DOHH2 (cell line): ENCODE data around the gene ELL3.
"Not testable (repeated sequence)": the region's sequence is repeated elsewhere in the genome, so short reads cannot be mapped to it uniquely, and the experiment has no call there.

Experiments used
- CTCF ChIP-seq: fragments of 200-600 bp; sonication (generic); IDR thresholded peaks from one replicate; pipeline ENCODE4 v1.5.1; 2014; ENCODE audit warnings: antibody characterized with exemption, mild to moderate bottlenecking, low read depth, low read length; ENCODE audit not compliant: poor library complexity, severe bottlenecking
- EZH2phosphoT487 ChIP-seq: fragments of 200-600 bp; sonication (generic); IDR thresholded peaks from 2 replicates; pipeline ENCODE4 v1.6.1; 2017; ENCODE audit warnings: borderline replicate concordance, mild to moderate bottlenecking, antibody characterized with exemption, low read length, moderate library complexity, mixed read lengths

- TF ChIP-seq CTCF, EZH2phosphoT487: not testable (repeated sequence)
These were observed 30.4 kb downstream of the ELL3 start, which contains the start of gene PDIA3 for GRCh38 chr15:43746245-43746902.
